Adrenal gland (tissue), 5 donors: Measurements from ENCODE around the gene THSD1.

ENCODE experiments used
- CTCF ChIP-seq, 6 experiments: fragments of 450-650 bp in 4 of 6; fragments of 200-600 bp in 2 of 6; sonication (generic) in 1 of 6; IDR thresholded peaks; 1 replicate in 5 of 6; 2 replicates in 1 of 6; pipeline versions ENCODE4 v1.5.1 to v1.8.0; 2016 to 2021; ENCODE audit warnings: antibody characterized with exemption in 6 of 6, mild to moderate bottlenecking in 2 of 6, moderate library complexity in 1 of 6
- POLR2A ChIP-seq, 2 donors: fragments of 450-650 bp; IDR thresholded peaks; one replicate each; pipeline ENCODE4 v1.6.1; 2017; ENCODE audit warnings: antibody characterized with exemption in 2 of 2, mild to moderate bottlenecking in 2 of 2, moderate library complexity in 1 of 2
- donor health status: DM: no; HTN: no; CAD: no.

DNA sequence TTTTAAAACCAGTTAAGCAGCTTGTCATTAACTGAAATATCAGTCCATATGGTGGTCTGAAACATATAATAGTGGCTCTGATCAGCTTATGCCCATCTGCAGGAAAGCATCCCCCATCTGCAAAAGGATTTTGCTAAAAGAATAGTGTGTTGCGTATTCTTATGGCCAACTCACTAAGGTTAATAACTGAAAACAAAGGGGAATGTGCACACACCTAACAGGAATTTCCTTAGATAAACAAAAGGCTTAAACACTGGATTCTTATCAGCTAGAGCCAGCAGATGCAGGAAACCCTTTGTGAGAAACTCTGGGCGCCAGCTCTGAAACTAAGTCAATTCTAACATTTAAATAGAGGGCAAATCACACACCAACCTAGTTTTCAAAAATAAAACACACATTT lies 22.3 kb upstream of the THSD1 start:
- no peak for TF ChIP-seq CTCF (IDR thresholded peaks at IDR 0.05)
- no peak for TF ChIP-seq POLR2A (IDR thresholded peaks at IDR 0.05)
